ENCODE results near the gene CREB5.

DNA sequence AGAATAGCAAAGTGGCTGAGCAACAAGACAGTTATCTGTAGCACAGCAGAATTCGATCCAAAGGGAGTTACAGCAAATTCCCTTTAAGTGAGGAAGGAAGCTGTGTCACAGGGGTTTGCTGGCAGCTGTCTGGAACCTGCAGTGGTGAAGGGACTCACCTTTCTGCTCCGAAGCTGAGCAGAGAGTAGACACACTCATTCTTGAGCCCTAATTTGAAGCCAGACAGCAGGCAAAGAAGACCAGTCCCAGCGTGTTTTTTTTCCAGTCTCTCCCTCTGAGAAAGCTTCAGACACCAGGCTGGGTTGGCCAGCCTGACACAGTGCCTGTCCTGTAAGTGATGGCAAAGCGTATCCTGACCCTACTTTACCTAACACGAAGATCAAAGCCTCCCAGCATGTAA lies 335.1 kb downstream of the CREB5 start:
- TF ChIP-seq EP300 (IDR thresholded peaks at IDR 0.05) (no peak), CTCF (IDR thresholded peaks at IDR 0.05) (no peak)

All from ovary (tissue), 3 donors.